B cell (primary cell): Measurements from ENCODE around the gene SYN1.

Experiments used
- CTCF ChIP-seq: fragments of 200-600 bp; IDR thresholded peaks from one replicate; pipeline ENCODE4 v1.8.0; 2022; ENCODE audit warnings: antibody characterized with exemption, mild to moderate bottlenecking
- EZH2 ChIP-seq: IDR thresholded peaks from 2 replicates; pipeline ENCODE4 v1.6.1; 2012; ENCODE audit warnings: borderline replicate concordance, low read depth, mild to moderate bottlenecking, moderate library complexity, low read length; ENCODE audit not compliant: insufficient read depth, poor library complexity, severe bottlenecking

GRCh38 chrX:47581731-47582647 is 37.7 kb downstream of the SYN1 start, which contains the start of gene TIMP1:
- TF ChIP-seq EZH2 (no peak), CTCF (no peak)
